HepG2 (cell line): ENCODE data around the gene CCL27. TPM values are rescaled to one million over a fixed set of nuclear protein-coding genes. Genes with fewer than 3 reads are reported as not detected.

Source experiments
- AGO1 ChIP-seq: fragments of 200-400 bp; formaldehyde crosslinking; IDR thresholded peaks from 2 replicates; pipeline ENCODE4 v1.6.1; 2017; ENCODE audit warnings: mild to moderate bottlenecking, low read depth, low read length, moderate library complexity; ENCODE audit not compliant: poor library complexity, severe bottlenecking
- BCL6 ChIP-seq: IDR thresholded peaks from 2 replicates; pipeline ENCODE4 v1.6.1; 2016; ENCODE audit warnings: missing genetic modification reagents, missing compliant biosample characterization
- GABPB1 ChIP-seq: IDR thresholded peaks from 2 replicates; pipeline ENCODE4 v1.6.1; 2016; ENCODE audit warnings: mild to moderate bottlenecking, missing genetic modification reagents, moderate library complexity, missing compliant biosample characterization
- JDP2 ChIP-seq: sonication (generic); formaldehyde crosslinking; IDR thresholded peaks from 2 replicates; pipeline ENCODE4 v1.8.1; 2022; ENCODE audit warnings: missing genetic modification reagents, borderline replicate concordance
- MAZ ChIP-seq, 2 experiments: sonication (generic) in 1 of 2; formaldehyde crosslinking in 1 of 2; IDR thresholded peaks; 2 replicates each; pipeline versions ENCODE4 v1.5.0 to v1.6.1; 2012 to 2020; ENCODE audit warnings: low read depth in 2 of 2, mild to moderate bottlenecking in 2 of 2, borderline replicate concordance in 1 of 2, improper control_type of control experiment in 1 of 2, low read length in 1 of 2, missing genetic modification reagents in 1 of 2, moderate library complexity in 1 of 2
- NFYC ChIP-seq: IDR thresholded peaks from 2 replicates; pipeline ENCODE4 v1.6.1; 2016; ENCODE audit warnings: missing genetic modification reagents, missing compliant biosample characterization
- PRMT3 ChIP-seq: sonication (generic); formaldehyde crosslinking; IDR thresholded peaks from 2 replicates; pipeline ENCODE4 v1.8.1; 2022; ENCODE audit warnings: low read depth, mild to moderate bottlenecking, moderate library complexity, missing genetic modification reagents, borderline replicate concordance
- REXO4 ChIP-seq: sonication (generic); formaldehyde crosslinking; IDR thresholded peaks from 2 replicates; pipeline ENCODE4 v1.8.0; 2022; ENCODE audit warnings: missing genetic modification reagents, mild to moderate bottlenecking, borderline replicate concordance
- SRSF1 ChIP-seq: fragments of 200-400 bp; formaldehyde crosslinking; optimal IDR thresholded peaks from 2 replicates; pipeline ENCODE3; 2017; ENCODE audit warnings: mild to moderate bottlenecking, low read depth, low read length, moderate library complexity
- ZBTB14 ChIP-seq: sonication (generic); formaldehyde crosslinking; IDR thresholded peaks from 2 replicates; pipeline ENCODE4 v1.4.0; 2020; ENCODE audit warnings: missing genetic modification reagents
- ZNF629 ChIP-seq: sonication (generic); formaldehyde crosslinking; conservative IDR thresholded peaks from 2 replicates; pipeline ENCODE4 v1.5.0; 2020; ENCODE audit warnings: missing genetic modification reagents
- polyA plus RNA-seq, 8 experiments: library from polyadenylated mRNA; depleted of rRNA in 3 of 8; stranded (reverse) in 7 of 8; unstranded in 1 of 8; fragments of >200 nt; fragmentation: Illumina TruSeq in 4 of 8; extraction: Trizol in 4 of 8; gene quantifications; 2 replicates each; pipeline versions ENCODE4 v1.2.1 to v1.2.3, GENCODE V29; 2011 to 2016; ENCODE audit warnings: low read depth in 4 of 8, missing spikeins in 1 of 8, mixed read lengths in 1 of 8; ENCODE audit not compliant: insufficient read depth in 1 of 8
- total RNA-seq, 5 experiments: library from RNA; depleted of rRNA; stranded (reverse); fragments of >200 nt; fragmentation: Illumina TruSeq; extraction: Trizol; gene quantifications; 2 replicates each; pipeline ENCODE4 v1.2.3, GENCODE V29; 2016; ENCODE audit warnings: low read depth in 1 of 5
- TF ChIP-seq, protein P1 (sequence below): sonication (generic); formaldehyde crosslinking; IDR thresholded peaks from 2 replicates; pipeline ENCODE4 v1.9.0; 2022; ENCODE audit warnings: missing genetic modification reagents, mild to moderate bottlenecking, borderline replicate concordance
- TF ChIP-seq, protein P2 (sequence below): sonication (generic); formaldehyde crosslinking; IDR thresholded peaks from one replicate; pipeline ENCODE4 v1.5.1; 2020; ENCODE audit warnings: mild to moderate bottlenecking, missing genetic modification reagents; ENCODE audit errors: not compliant biosample characterization

CCL27 gene
- total and polyA plus RNA-seq, 2 of the 13 experiments (the other 11 are each of a cell fraction or from before 2014, with no cell fraction given), result not detected

DNA sequence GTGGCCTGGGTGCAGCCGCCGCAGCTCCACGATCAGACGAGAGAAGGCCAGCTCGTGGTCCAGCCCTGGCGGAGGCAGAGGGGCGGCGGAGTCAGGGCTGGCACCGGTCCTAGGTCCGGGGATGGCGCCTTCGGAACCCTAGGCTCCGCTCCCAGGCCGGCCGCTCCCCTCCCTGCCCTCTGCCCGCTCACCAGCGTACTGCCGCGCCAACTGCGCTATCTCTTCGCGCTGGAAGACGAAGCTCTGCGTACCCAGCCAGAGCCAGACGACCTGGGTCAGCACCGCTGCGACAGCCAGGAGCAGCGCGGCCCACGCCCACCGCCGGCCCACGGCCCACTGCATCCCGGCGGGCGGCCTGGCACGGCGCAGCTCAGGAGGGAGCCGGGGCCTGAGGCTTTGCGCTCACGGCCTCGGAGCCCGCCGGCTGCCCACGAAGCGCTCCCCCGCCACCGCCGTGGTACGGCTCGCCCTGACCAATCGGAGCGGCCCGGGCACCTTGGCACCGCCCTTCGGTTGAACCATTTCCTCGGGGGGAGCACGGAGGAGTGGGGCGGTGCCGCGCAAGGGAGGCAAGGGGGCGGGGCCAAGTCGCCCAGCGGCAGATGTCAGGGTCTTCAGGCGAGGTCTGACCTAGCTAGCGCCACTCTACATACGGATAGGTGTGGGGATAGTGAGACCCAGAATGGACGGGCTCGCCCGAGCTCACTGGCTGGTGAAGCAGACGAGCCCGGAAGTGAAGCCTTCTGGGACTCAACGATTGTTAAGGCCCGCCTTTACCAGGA lies 24.9 kb downstream of the CCL27 start, which contains the start of gene SIGMAR1 (continued):
- TF ChIP-seq, protein P1, sequence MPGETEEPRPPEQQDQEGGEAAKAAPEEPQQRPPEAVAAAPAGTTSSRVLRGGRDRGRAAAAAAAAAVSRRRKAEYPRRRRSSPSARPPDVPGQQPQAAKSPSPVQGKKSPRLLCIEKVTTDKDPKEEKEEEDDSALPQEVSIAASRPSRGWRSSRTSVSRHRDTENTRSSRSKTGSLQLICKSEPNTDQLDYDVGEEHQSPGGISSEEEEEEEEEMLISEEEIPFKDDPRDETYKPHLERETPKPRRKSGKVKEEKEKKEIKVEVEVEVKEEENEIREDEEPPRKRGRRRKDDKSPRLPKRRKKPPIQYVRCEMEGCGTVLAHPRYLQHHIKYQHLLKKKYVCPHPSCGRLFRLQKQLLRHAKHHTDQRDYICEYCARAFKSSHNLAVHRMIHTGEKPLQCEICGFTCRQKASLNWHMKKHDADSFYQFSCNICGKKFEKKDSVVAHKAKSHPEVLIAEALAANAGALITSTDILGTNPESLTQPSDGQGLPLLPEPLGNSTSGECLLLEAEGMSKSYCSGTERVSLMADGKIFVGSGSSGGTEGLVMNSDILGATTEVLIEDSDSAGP, result peak; percentile 51; the same call in 1 of the 2 replicates
- peak; percentile 84 for TF ChIP-seq GABPB1 (CRISPR knock-in tag)
- no peak; the same call in 1 of the 2 replicates for TF ChIP-seq ZBTB14 (CRISPR knock-in tag)
- no peak for TF ChIP-seq SRSF1
- TF ChIP-seq REXO4 (CRISPR knock-in tag), result peak; percentile 91
- TF ChIP-seq BCL6, result peak; percentile 87
- TF ChIP-seq, protein P2, sequence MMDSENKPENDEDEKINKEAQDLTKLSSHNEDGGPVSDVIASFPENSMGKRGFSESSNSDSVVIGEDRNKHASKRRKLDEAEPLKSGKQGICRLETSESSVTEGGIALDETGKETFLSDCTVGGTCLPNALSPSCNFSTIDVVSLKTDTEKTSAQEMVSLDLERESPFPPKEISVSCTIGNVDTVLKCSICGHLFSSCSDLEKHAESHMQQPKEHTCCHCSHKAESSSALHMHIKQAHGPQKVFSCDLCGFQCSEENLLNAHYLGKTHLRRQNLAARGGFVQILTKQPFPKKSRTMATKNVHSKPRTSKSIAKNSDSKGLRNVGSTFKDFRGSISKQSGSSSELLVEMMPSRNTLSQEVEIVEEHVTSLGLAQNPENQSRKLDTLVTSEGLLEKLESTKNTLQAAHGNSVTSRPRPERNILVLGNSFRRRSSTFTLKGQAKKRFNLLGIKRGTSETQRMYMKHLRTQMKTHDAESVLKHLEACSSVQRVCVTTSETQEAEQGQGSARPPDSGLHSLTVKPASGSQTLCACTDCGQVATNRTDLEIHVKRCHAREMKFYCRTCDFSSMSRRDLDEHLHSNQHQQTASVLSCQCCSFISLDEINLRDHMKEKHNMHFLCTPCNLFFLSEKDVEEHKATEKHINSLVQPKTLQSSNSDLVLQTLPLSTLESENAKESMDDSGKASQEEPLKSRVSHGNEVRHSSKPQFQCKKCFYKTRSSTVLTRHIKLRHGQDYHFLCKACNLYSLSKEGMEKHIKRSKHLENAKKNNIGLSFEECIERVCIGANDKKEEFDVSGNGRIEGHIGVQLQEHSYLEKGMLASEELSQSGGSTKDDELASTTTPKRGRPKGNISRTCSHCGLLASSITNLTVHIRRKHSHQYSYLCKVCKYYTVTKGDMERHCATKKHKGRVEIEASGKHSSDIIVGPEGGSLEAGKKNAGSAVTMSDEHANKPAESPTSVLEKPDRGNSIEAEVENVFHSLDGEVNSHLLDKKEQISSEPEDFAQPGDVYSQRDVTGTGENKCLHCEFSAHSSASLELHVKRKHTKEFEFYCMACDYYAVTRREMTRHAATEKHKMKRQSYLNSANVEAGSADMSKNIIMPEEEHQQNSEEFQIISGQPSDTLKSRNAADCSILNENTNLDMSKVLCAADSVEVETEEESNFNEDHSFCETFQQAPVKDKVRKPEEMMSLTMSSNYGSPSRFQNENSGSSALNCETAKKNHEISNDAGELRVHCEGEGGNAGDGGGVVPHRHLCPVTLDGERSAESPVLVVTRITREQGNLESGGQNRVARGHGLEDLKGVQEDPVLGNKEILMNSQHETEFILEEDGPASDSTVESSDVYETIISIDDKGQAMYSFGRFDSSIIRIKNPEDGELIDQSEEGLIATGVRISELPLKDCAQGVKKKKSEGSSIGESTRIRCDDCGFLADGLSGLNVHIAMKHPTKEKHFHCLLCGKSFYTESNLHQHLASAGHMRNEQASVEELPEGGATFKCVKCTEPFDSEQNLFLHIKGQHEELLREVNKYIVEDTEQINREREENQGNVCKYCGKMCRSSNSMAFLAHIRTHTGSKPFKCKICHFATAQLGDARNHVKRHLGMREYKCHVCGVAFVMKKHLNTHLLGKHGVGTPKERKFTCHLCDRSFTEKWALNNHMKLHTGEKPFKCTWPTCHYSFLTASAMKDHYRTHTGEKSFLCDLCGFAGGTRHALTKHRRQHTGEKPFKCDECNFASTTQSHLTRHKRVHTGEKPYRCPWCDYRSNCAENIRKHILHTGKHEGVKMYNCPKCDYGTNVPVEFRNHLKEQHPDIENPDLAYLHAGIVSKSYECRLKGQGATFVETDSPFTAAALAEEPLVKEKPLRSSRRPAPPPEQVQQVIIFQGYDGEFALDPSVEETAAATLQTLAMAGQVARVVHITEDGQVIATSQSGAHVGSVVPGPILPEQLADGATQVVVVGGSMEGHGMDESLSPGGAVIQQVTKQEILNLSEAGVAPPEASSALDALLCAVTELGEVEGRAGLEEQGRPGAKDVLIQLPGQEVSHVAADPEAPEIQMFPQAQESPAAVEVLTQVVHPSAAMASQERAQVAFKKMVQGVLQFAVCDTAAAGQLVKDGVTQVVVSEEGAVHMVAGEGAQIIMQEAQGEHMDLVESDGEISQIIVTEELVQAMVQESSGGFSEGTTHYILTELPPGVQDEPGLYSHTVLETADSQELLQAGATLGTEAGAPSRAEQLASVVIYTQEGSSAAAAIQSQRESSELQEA (CRISPR knock-in tag), result peak; percentile 51
- TF ChIP-seq AGO1, result peak; percentile 77
- TF ChIP-seq PRMT3 (CRISPR knock-in tag), result peak; percentile 56; the same call in 1 of the 2 replicates
- 0 out of 2 replicates have a peak, but pooled peaks have one; percentile 9 for TF ChIP-seq ZNF629 (CRISPR knock-in tag)
- TF ChIP-seq MAZ (IDR thresholded peaks at IDR 0.05; ENCODE audit: borderline replicate concordance, low read depth, low read length), result no peak; the same call in 1 of the 2 replicates
- TF ChIP-seq MAZ (CRISPR knock-in tag; IDR thresholded peaks at IDR 0.05; ENCODE audit: low read depth), result peak; percentile 98
- peak; percentile 88 for TF ChIP-seq NFYC (CRISPR knock-in tag)
- TF ChIP-seq JDP2 (CRISPR knock-in tag), result no peak
